Measurements from ENCODE around the gene PACS2.

Gene PACS2

DNA sequence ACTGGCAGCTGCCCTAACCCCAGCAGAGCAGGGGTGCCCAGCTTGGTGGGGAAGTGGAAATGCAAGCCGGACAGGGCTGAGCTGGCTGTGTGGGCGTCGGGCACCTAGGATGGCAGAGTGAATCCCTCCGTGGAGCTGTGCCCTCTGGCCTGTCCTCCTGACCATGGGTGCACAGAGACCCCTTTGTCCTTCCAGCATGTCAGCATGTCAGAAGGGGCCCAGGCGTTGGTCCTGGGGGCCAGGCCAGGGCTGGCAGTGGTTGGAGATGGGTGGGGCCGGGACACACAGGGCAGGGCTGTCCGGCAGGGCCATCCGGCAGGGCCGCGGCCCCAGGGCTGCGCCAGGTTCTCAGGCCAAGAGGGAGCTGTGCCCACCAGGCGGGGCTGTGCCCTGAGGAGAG, 75.0 kb downstream of the PACS2 start:
- no peak for TF ChIP-seq CTCF (IDR thresholded peaks at IDR 0.05; ENCODE audit: low read depth, low read length)
- no peak overlapping the region for H3K4me3 ChIP-seq (replicated peaks in 1 of 2; ENCODE audit: low read depth in 2 of 2, low read length in 2 of 2)
- no peak for DNase-seq (ENCODE audit: low read depth in 2 of 2)

- no peak for DNase-seq (ENCODE audit: low read depth in 2 of 2)
- H3K4me3 ChIP-seq (replicated peaks in 1 of 2; ENCODE audit: low read depth in 2 of 2, low read length in 2 of 2): no peak overlapping the region
Measured at GRCh38 chr14:105389976-105390848, 75.7 kb downstream of the PACS2 start.

DNA sequence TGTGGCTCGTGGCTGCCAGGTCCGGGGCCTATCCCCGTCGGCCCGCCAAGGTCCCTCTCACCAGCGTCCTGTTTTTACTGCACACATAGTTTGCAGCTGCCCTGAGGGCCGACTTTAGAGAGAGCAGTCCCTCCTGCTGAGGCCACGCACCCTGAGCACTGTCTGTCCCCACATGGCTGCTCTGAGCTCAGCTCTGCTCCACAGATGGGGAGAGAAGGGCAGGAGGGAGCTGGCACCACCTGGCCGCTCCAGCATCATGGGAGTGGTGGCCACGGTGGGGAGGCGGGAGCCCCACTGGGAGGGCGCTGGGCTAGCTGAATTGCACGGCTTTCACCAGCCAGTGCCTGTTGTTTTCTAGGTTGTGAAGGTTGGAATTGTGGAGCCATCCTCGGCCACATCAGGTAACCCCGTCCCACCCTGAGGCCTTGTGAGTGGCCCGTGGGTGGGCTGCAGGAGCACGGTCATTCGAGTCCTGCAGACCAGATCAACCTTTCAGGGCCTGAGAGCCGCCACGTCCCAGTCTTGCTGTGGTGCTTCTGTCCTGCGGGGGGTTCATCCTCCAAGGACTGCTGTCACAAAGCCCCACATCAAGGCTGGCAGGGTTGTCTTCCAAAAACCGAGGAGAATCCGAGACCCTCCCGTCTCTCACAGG, 76.4 kb downstream of the PACS2 start:
- no peak for DNase-seq (ENCODE audit: low read depth in 2 of 2)
- TF ChIP-seq CTCF (IDR thresholded peaks at IDR 0.05; ENCODE audit: low read depth, low read length): no peak

More at GRCh38 chr14:105389976-105390848, 75.7 kb downstream of the PACS2 start:
- no peak for TF ChIP-seq CTCF (IDR thresholded peaks at IDR 0.05; ENCODE audit: low read depth, low read length)

GRCh38 chr14:105391541-105391940, 77.0 kb downstream of the PACS2 start:
- H3K4me3 ChIP-seq (replicated peaks in 1 of 2; ENCODE audit: low read depth in 2 of 2, low read length in 2 of 2): no peak overlapping the region
- no peak for DNase-seq (ENCODE audit: low read depth in 2 of 2)
- no peak for TF ChIP-seq CTCF (IDR thresholded peaks at IDR 0.05; ENCODE audit: low read depth, low read length)

More for the DNA sequence above, 76.4 kb downstream of the PACS2 start:
- no peak overlapping the region for H3K4me3 ChIP-seq (replicated peaks in 1 of 2; ENCODE audit: low read depth in 2 of 2, low read length in 2 of 2)

DNA sequence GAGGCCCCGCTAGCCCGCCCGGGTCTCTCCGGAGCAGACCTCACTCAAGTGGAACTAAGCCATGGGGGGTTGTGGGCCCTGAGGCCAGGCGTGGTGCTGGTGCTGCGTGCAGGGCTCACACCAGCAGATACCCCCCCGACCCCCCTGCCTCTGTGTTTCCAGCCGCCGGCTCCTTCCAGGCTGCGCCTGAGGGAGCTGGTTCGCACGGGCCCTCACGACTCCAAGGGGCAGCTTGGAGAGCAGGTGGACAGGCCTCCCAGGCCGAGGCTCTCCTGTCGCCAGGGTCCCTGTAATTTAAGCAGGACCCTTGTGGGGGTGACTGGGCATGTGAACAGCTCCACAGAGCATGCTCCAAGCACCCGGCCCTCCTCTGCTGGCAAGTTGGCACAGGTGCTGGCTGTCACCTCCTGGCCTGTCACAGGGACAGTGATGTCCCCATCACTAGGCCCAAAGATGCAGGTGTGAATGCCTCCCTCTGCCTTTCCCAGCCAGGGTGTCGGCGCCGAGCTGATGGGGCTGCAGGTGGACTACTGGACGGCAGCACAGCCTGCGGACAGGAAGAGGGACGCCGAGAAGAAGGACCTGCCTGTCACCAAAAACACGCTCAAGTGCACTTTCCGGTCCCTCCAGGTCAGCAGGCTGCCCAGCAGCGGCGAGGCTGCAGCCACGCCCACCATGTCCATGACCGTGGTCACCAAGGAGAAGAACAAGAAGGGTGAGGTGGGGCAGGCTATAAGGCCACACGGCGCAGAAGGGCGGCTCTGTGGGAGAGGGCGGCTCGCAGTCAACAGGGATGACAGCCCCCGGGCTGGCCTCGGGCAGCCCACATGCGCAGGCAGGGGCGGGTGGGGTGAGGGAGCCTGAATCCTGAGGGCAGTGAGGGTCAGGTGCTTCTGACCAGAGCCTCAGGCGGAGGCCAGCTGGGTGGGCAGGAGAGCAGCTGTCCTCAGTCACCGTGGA, 77.9 kb downstream of the PACS2 start:
- H3K4me3 ChIP-seq (replicated peaks in 1 of 2; ENCODE audit: low read depth in 2 of 2, low read length in 2 of 2): no peak overlapping the region
- DNase-seq (ENCODE audit: low read depth in 2 of 2): no peak
- no peak for TF ChIP-seq CTCF (IDR thresholded peaks at IDR 0.05; ENCODE audit: low read depth, low read length)

DNA sequence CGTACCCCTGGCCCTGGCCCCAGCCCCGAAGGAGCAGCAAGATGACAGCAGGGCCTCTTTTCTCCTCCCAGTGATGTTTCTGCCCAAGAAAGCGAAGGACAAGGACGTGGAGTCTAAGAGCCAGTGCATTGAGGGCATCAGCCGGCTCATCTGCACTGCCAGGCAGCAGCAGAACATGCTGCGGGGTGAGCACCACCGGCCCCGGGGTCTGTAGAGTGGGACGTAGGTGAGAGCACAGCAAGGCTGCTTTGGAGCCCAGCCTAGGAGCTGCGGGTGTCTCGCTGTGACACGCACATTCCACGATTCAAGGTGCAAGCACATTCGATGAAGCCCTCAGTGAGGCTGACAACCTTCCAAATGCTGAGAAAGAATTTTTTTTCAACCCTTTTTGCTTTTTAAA, 78.6 kb downstream of the PACS2 start:
- DNase-seq (ENCODE audit: low read depth in 2 of 2): no peak
- no peak overlapping the region for H3K4me3 ChIP-seq (replicated peaks in 1 of 2; ENCODE audit: low read depth in 2 of 2, low read length in 2 of 2)
- no peak for TF ChIP-seq CTCF (IDR thresholded peaks at IDR 0.05; ENCODE audit: low read depth, low read length)
